Raji (cell line): Measurements from ENCODE around the gene ELOA2.

Source experiments
- POLR2A ChIP-seq: IDR thresholded peaks from 2 replicates; pipeline ENCODE4 v1.6.1; 2011; ENCODE audit warnings: low read depth, low read length, control low read depth; ENCODE audit not compliant: insufficient read depth

The ELOA2 gene, protein sequence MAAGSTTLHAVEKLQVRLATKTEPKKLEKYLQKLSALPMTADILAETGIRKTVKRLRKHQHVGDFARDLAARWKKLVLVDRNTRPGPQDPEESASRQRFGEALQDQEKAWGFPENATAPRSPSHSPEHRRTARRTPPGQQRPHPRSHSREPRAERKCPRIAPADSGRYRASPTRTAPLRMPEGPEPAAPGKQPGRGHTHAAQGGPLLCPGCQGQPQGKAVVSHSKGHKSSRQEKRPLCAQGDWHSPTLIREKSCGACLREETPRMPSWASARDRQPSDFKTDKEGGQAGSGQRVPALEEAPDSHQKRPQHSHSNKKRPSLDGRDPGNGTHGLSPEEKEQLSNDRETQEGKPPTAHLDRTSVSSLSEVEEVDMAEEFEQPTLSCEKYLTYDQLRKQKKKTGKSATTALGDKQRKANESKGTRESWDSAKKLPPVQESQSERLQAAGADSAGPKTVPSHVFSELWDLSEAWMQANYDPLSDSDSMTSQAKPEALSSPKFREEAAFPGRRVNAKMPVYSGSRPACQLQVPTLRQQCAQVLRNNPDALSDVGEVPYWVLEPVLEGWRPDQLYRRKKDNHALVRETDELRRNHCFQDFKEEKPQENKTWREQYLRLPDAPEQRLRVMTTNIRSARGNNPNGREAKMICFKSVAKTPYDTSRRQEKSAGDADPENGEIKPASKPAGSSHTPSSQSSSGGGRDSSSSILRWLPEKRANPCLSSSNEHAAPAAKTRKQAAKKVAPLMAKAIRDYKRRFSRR

DNA sequence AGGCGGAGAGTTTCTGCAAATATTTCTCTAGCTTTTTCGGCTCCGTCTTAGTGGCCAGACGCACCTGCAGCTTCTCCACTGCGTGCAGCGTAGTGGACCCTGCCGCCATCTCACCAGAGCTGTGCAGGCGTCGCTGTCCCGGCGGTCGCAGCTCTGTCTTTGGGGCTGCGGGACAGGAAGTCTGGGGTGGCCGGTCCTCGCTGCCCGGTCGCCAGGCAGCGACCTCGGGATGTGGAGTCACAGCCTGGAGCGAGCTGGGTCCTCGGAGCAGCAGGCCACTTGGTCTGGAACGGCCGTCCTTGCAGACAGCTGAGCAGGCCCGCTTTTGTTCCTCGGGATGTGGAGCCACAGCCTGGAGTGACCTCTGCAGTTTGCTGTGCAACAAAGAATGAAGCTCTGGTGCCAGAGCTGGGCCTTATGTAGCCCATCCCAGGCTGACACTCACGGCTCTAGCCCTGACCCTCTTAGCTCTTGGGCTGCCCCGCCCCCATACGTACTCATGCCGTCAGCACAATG lies at the start of gene ELOA2:
TSS of gene ELOA2 (minus strand) at position 466 of the 516 bp plus-strand sequence. CDS start at position 109, 357 bp downstream.
- no peak for TF ChIP-seq POLR2A

DNA sequence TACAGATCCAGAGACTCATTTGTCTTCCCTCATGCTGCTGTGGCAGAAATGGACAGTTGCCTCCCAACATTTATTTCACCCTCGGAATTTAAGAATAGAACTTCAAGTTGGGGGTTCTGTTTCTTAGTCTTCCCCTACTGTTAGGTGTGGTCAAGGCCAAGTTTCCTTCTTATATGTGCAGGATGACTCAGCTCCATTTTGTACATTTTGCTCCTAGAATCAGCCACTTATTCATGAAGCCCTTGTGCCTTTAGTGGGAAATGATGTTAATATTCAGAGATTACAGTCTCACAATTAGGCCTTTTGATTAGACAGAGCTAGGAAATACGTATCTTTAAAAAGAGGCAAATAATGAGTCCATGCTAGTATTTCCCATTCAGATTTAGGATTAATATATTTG lies 46.2 kb upstream of the ELOA2 start:
- no peak for TF ChIP-seq POLR2A

DNA sequence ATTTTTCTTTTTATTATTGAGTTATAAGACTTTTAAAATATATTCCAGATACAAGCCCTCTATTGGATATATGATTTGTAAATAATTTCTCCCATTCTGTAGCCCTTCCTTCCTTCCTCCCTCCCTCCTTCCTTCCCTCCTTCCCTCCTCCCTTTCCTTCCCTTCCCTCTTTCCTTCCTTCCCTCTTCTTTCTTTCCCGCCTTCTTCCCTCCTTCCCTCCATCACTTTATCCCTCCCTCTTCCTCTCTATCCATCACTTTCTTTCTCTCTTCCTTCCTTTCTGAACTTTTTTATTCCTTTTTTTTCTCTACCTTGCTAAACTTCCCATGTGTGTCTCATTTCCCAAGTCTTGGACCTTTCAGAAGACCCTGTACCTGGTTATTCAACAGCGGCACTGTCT lies 45.5 kb upstream of the ELOA2 start:
- TF ChIP-seq POLR2A, result no peak

DNA sequence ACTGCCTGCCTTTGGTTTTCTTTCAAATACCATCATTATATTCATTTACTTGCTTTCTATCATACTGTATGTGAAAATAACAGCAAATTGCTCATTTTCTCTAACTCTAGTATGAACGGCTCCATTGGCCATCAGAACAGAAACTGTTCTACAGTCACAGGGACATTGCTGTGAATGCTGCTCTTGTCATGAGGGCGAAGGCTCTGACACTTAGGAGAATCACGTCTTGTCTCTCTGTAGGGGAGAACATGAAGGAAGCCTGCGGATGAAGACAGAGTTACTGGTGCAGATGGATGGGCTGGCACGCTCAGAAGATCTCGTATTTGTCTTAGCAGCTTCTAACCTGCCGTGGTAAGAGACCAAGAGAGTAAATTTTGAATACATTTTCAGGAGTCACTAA lies 41.7 kb upstream of the ELOA2 start:
- TF ChIP-seq POLR2A, result no peak

DNA sequence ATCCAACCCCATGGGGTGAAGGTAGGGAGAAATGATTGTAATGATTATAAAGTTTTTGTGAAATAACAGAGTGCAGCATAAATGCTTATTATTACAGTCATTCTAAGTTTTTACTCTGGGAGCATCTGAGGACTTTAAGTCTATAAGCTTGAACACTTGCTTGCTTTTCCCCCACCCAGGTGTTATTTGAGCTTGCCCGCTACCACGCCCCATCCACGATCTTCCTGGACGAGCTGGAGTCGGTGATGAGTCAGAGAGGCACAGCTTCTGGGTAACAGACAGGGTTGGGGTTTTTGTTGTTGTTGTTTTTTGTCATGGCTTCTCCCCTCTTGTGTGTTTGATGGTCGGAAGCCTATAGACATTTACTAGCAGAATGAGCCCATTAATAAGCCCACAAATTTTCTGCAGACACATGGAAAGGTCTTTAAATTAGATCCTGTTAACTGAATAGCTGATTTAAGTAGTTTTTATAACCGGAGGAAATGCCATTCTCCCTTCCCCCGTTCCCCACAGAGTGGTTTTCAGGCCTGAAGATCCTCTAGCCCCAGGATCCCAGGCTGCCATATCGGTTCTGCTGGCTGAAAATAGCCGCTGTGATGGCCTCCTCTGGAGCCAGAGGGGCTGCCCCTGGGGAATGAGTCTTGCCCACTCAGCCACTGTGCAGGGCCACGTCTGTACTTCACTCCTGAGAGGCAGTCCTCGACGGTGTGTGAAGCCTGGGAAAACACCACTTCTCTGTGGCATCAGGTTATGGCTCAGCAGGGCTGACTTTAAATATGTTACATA lies 39.9 kb upstream of the ELOA2 start:
- no peak for TF ChIP-seq POLR2A

DNA sequence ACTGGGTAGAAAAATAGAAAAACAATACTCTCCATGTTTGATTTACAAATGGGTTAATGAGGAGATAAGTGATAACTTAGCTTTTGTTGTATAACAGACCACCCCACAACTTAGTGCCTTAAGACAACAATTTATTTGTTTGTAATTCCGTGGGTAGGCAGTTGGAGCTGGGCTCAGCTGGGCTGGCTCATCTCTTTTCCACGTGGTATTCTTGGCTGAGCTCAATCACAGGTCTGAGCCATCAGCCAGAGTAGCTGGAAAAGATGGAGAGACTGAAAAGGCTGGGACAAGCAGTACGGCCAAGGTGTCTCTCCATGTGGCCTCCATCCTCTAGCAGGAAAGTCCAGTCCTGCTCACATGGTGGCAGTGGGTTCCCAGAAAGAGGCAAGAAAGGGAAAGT lies 32.2 kb upstream of the ELOA2 start:
- no peak for TF ChIP-seq POLR2A

DNA sequence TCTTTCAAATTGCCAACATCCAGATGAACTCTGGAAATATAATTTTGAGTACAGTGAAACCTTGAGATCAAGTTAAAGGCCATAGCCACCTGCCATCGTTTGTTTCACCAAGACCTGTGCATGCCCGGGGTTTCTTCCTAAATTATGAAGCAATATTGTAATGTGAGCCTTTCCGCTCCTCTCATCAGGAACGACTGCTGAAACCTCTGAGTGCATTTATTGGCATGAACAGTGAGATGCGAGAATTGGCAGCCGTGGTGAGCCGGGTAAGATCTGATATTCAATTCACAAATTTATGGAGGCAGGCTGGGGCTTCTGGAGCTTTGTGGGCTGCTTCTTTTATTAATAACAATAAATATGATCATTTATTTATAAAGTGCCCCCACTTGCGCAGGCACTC lies 27.7 kb upstream of the ELOA2 start:
- no peak for TF ChIP-seq POLR2A

DNA sequence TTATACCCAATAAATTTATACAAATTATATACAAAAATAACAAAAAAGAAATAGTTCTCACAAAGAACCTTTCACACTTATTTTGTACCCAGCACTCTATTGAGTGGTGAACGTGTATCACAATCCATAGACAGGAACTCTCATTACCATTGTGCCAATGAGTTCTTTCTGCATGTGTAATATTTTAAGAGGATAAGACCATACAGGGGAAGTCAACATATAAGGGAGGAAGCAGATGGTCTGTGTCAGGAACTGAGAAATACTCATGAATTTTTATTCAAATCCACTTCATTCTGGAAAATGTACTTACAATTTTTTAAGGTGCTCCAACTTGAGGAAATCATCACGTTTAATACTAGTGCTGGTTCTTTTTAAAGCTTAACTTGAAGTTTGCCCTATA lies 27.1 kb upstream of the ELOA2 start:
- no peak for TF ChIP-seq POLR2A

DNA sequence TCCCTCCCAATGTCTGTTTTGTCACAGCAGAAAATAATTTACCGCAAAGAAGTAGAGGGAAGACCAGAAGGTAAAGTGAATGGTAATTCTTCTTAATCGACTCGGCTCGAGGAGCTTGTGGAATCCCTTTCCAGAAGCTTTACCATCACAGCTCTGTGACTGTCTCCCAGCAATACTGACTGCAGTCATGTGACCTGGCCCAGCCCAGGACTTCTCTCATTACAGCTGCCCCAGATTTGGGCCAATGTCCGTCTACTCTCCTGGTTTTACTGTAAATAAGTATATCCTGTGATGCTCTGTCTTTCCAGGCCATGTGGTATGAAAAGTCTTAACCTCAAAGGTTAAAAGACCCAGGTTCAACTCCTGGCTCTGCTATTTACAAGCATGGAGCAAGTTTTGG lies 18.9 kb upstream of the ELOA2 start:
- TF ChIP-seq POLR2A, result no peak

DNA sequence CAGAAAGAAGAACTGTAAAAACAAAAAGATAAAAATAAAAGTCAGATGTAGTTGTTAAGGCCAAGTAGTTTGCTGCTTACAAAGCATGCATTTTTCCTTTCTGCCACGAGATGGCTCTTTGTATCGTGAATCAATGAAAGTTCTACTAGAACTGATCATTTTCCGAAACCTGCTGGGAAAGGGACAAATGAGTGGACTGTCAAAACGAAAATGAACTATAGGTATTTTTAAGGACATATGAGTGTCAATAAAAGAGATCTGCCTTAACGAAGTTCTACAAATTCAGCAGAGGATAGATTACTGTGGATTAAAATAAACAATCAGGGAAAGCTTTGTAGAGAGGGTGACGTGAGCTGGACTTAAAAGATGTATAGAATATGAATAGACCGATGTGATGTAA lies 15.0 kb upstream of the ELOA2 start:
- TF ChIP-seq POLR2A, result no peak

DNA sequence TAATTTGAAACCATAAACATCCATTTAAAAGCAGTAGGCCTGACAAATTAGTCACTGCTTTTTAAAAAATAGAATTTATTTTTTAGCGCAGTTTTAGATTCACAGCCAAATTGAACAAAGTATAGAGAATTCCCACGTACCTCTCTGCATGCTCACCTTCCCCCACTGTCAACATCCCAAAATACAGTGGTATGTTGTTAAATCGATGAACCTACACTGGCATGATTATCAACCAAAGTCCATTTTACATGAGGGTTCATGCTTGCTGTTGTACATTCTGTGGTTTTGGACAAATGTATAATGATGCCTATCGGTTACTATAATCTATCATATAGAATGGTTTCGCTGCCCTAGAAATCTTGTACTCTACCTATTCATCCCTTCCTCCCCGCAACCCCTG lies 5.6 kb upstream of the ELOA2 start:
- no peak for TF ChIP-seq POLR2A

DNA sequence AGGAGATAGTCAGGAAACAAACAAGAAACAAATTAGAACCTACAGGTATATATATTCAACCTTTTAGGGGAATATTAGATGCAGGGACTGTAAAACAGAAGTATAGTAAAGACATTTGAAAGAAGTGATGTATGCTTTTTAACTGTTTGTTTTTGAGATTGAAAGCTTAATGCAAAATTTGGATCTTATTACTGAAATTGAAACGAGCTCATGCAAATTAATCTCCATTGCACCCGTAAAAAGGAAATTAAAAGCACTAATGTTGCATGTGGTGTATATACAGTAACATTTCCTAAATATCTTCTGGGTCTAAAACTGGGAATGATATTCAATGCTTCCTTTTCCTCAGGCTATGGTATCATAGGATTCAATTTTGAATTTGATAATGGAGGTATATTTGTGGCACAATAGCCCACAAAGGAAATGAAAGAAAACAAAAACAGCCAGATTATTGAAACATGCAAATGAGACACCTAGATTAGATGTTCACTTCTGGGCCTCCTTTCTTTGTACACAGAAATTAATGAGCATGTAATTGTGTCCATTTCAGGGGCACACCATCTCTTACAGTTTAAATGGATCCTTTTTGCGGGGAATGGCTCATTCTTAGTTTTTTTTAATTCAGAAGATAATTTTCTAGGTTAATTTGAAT lies 1.6 kb upstream of the ELOA2 start:
- TF ChIP-seq POLR2A, result no peak

DNA sequence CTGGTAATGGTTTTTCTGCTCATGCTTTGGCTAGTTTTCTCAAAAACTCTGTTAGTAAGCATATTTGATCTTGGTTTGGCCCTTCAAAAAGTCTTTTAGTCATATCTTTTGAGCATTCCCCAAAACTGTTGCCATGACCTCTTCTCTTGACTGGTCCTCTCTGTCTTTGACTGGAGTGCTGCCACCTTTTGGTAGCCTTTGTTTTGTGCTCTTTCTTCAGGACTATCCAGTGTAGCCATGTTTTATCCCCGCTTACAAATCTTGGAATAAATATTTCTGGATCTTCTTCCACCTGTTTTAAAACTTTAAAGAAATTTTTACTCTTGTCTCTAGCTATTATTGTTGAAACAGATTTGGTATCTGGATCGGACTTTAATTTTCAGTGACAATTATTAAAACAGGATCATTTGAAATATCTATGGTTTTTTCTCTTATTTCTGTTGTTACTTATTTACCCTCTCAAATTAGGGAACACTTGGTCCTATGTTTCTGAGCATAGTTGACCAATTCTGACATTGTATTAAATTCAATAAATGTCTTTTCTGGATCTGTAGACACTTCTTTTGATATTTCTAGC lies 965 bp upstream of the ELOA2 start:
- TF ChIP-seq POLR2A, result no peak

DNA sequence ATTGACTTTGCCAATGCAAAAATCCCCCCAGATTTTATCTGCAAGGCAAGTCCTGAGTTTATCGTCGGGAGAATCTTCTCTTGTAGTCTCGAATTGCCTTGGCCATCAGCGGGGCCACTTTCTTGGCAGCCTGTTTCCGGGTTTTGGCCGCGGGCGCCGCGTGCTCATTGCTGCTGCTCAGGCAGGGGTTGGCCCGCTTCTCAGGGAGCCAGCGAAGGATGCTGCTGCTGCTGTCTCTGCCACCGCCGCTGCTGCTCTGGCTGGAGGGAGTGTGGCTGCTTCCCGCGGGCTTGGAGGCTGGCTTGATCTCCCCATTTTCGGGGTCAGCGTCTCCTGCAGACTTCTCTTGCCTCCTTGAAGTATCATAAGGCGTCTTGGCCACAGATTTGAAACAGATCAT lies 2.5 kb downstream of the ELOA2 start:
- TF ChIP-seq POLR2A, result no peak
